ENCODE results near the gene SIPA1L2. TPM values are rescaled to one million over a fixed set of nuclear protein-coding genes. Genes with fewer than 3 reads are reported as not detected.

The SIPA1L2 gene
- total and polyA plus RNA-seq, 10 of the 15 experiments (the other 5 are each of a cell fraction or from before 2014, with no cell fraction given), result 0.01 to 0.18 TPM; not detected in 8

GRCh38 chr1:232667094-232667777 lies 37.3 kb upstream of the SIPA1L2 start (continued):
- no peak for TF ChIP-seq ZNF622 (IDR thresholded peaks at IDR 0.05)
- TF ChIP-seq SMARCA5 (IDR thresholded peaks at IDR 0.05), result no peak
- TF ChIP-seq PML (IDR thresholded peaks at IDR 0.05; ENCODE audit: low read length), result no peak

GRCh38 chr1:232664844-232665777 lies 35.2 kb upstream of the SIPA1L2 start:
- WGBS (ENCODE audit: insufficient coverage, insufficient replicate concordance, low lambda C conversion rate, missing lambda C conversion rate), result 26% methylated on average over 3 of the region's 3 CpGs
- H3K4me3 ChIP-seq, result no peak overlapping the region
- no peak overlapping the region for H3K9ac ChIP-seq (ENCODE audit: control insufficient read depth, insufficient read depth, low read length)
- no peaks in the 10 kb centered on the region for H3K79me2 ChIP-seq (ENCODE audit: control insufficient read depth, insufficient read depth, low read length)
- in situ Hi-C loops (cut with MboI), result no loop called here
- ChIA-PET CTCF (no interaction called here), SMC1A (ENCODE audit: uncharacterized antibody, unreplicated experiment) (interaction anchor here (0.8 kb wide), 1 partner anchor 11 kb away, joined by 3 read pairs; no protein-coding TSS in a partner anchor), POLR2A (interaction anchor here (0.6 kb wide), 1 partner anchor 14 kb away, joined by 3 read pairs; no protein-coding TSS in a partner anchor), RAD21 (ENCODE audit: unreplicated experiment) (no interaction called here)
- no peaks in the 10 kb centered on the region for H3K36me3 ChIP-seq (ENCODE audit: control insufficient read depth in 2 of 2, insufficient read depth in 2 of 2, low read length in 1 of 2)
- intact Hi-C loops (cut with micrococcal nuclease; ENCODE audit: unreplicated experiment), result no loop called here
- H3K27ac ChIP-seq (ENCODE audit: control insufficient read depth, insufficient read depth), result no peak overlapping the region
- no peaks in the 10 kb centered on the region for H3K27me3 ChIP-seq (replicated peaks in 1 of 2; ENCODE audit: control insufficient read depth in 2 of 2, insufficient read depth in 2 of 2, low read length in 1 of 2)
- no TSS peak for BruUV-seq (replicated peaks)
- H3K4me2 ChIP-seq (ENCODE audit: control insufficient read depth, insufficient read depth), result no peak overlapping the region
- ATAC-seq (no peak), FAIRE-seq (no peak), DNase-seq (ENCODE audit: low read depth, low spot score) (no peak)
- TF ChIP-seq CEBPB (IDR thresholded peaks at IDR 0.05; ENCODE audit: borderline replicate concordance in 1 of 2, low read depth in 2 of 2, low read length in 2 of 2) (no peak), BMI1 (IDR thresholded peaks at IDR 0.05; ENCODE audit: borderline replicate concordance) (no peak), MYB (IDR thresholded peaks at IDR 0.05; ENCODE audit: borderline replicate concordance, low read depth, low read length) (no peak), TAF1 (IDR thresholded peaks at IDR 0.05; ENCODE audit: borderline replicate concordance, low read depth, low read length) (no peak), MTA3 (IDR thresholded peaks at IDR 0.05; ENCODE audit: borderline replicate concordance, low read length) (no peak), BCLAF1 (IDR thresholded peaks at IDR 0.05) (no peak), E2F8 (IDR thresholded peaks at IDR 0.05; ENCODE audit: low read depth, partially characterized antibody) (no peak), ZSCAN29 (IDR thresholded peaks at IDR 0.05) (no peak), FOXM1 (IDR thresholded peaks at IDR 0.05; ENCODE audit: low read depth, low read length) (no peak), RB1 (IDR thresholded peaks at IDR 0.05; ENCODE audit: borderline replicate concordance) (no peak), CBFB (IDR thresholded peaks at IDR 0.05; ENCODE audit: low read depth) (no peak)
- H3K9me3 ChIP-seq (replicated peaks; ENCODE audit: control insufficient read depth, insufficient read depth, low read length), result no peaks in the 10 kb centered on the region
- H3K4me1 ChIP-seq (ENCODE audit: control insufficient read depth, insufficient read depth, low read length), result no peaks in the 10 kb centered on the region
- no peaks in the 10 kb centered on the region for H4K20me1 ChIP-seq (ENCODE audit: control insufficient read depth, insufficient read depth)
- H2AFZ ChIP-seq (ENCODE audit: control insufficient read depth, low read depth, low read length), result no peak overlapping the region

Data from GM12878 (cell line).